ENCODE results near the gene SPINK14.

The SPINK14 gene, protein sequence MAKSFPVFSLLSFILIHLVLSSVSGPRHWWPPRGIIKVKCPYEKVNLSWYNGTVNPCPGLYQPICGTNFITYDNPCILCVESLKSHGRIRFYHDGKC

DNA sequence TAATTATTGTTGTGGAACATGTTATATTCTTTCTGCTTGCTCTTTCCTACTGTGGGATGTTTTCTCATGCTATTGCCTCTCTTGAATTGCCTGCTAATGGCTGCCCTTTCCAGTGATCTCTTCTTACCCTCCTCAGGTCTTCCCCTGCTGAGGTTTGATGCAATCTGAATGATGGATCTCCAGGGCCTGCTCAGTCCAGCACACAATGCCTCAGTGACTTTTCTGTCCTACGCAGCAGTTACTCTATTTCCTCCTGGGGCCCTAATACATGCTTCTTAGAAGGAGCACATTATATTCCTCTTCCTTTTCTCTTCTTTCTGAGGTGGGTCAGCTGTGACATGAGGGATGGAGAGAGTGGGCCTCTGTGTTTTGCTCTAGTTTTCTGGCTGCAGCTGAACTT lies at the start of gene SPINK14:
Gene SPINK14, plus strand, starts transcription at position 301 of the 400 bp plus-strand sequence. CDS start 1,187 bp downstream, outside the sequence.
- no peak for DNase-seq

DNA sequence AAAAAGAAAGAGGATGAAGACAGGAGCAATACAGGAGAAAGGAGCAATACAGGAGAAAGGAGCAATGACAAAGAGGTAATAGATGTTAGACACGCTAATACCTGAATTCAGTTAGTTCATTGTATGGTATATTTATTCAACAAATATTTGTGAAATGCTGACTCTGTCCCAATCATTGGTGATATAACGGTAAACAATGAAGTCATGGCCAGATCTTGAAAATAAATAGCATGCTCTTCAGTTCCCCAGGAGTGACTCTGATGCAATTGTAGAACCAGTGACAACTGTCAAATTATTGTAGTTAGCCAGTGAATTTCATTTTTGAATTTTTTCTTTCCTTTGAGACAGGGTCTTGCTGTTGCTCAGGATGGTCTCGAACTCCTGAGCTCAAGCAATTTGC lies 48.0 kb upstream of the SPINK14 start:
- DNase-seq, result no peak

DNA sequence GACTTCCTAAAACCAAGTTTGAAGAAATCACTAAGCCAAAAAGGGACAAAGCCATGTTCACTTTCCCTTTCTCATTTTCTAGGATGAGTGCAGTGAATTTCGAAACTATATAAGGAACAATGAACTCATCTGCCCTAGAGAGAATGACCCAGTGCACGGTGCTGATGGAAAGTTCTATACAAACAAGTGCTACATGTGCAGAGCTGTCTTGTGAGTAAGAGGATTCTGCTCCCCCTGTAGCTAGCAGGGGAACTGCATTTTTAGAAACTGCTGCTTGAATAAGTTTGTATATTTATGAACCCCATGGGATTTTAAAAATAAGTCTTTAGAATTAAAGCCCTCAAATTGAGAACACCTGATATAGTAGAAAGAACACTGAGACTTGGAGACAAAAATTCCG lies 42.7 kb upstream of the SPINK14 start:
- no peak for DNase-seq

DNA sequence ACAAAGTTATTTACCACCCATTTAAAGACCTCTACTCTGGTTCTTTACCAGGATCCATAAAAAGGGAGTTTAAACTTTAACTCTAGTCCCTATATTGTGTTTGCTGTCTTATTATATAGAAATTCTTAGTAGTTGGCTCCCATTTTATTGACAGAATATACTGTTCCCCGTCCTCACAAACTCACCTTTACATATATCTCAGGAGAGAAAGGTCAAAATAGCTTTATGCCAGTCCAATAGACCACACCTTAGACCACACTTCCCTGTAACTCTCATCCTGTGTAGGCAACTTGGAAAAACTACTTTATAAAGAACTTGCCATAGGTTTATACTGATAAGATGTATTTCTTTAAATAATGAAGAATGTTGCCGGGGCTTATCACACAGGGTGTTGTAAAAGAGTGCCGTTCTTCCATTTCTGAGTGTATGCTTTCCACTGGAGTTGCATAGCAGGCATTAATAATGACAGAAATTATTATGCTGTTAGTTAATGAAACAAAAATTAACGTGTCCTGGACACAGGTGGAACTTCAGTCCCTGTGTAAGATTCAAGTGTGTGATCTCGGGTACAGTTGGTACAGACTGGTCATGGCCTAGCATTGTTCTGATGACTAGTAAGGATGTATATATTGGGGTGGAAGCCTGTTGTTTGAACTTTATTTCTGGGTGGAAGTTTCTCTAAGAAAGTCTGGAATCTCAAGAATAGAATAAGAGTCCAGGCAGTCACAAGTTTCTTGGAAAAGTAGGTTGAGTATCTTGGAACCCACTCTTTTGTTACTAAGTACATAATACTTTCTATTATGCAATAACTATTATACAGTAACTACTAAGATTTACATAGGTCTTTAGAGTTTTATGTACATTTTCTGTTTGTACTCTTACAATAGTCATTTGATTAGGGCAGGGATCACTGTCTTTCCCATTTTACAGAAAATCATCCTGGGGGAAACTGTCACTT lies 33.0 kb upstream of the SPINK14 start:
- DNase-seq, result no peak

DNA sequence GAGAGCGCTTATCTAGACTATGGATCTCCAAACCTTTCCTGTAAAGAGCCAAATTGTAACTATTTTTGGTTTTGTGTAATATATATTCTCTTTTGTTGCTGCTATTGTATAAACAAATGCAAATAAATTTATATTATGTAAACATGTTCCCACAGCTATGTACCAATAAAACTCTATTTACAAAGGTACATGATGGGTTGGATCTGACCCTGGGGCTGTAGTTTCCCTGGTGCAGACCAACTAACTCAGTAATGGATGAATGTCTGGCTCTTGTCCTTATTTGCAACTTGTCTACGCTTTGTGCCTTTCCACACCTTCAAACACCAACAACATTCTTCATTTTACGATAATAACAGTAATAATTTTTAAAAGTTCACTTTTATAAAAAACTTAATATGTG lies 27.5 kb upstream of the SPINK14 start:
- no peak for DNase-seq

DNA sequence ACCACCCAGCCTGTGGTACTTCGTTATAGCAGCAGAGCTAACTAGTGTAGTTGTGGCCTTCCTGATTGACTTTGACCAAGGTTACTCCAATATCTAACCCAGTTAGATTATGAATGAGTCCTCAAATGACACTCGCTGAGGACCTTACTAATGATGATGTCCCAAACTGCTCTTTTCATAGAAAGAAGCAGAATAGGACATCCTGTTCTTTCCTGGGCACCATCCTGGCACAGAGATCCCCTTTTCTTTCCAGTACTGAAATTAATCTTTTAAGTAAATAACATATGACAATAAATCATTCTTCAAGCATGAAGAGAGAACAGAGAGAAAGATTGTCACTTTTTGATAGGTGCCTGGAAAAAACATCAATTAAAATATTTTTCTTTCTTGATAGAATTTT lies 26.7 kb upstream of the SPINK14 start:
- DNase-seq, result no peak

DNA sequence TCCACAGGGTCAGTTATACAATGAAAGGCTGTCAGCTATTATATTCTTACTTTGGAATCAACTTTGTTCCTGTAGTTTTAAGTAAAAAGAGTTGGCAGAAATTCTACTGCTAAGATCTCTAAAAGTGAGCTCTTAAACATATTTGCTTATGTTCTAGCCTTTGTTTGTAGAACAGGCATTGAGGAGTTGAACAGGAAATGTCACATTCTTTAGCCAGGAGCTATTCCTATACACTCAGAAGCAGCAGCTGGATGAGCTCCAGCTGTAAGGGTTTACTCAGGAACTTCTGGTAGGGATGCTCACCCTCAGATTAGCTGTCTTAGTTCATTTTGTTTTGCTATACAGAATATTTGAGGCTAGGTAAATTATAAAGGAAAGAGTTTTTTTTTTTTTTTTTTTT lies 22.4 kb upstream of the SPINK14 start:
- DNase-seq, result no peak

DNA sequence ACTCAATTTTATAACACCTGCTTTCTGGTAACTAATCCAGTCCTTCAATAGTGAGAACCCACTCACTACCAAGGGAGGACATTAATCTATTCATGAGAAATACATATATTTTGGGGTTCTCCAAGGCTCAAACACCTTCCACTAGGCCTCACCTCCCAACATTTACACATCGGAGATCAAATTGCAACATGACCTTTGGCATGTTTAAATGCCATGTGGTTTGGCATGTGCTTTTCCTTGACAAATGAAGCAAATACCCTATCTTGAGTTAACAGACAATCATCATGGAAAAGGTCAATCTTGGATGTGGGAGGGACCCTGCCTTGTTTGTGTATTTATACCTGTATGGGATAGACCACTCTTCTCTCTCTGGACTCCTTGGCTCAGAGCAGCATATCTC lies 21.9 kb upstream of the SPINK14 start:
- DNase-seq, result no peak

DNA sequence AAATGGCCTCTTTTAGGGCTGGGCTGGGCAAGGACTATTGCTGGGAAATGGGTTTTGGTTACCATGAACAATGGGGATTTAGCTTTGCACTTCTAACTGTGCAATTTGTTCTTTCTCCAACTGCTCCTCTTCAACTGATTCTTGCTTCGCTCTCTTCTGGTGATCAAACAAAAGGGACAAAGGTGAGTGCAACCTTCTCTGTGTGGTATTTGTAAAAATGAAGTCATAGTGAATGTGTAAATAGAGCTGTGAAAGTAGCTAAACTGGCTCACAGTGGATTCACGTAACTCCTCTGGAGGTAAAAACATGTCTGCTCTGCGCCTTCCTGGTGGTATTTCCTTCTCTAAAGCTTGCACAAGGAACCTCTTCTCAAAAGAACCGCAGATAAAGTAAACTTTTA lies 20.9 kb upstream of the SPINK14 start:
- no peak for DNase-seq

DNA sequence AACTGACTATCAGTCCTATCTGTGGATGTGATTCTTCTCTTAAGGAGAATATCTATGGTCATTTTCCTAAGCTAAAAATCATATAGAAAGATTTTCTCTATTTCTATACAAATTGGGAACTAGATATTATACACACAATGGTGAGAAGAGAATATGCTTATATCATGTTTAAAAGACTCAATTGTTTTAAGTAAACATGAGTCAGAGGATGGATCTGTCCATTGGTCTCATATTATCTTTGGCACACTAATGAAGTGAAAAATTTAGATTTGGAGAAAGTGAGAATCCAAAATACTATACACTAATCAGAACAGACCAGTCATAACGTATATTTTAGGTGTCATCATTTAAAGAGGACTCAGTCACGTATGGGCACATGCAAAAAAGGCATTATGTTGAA lies 16.5 kb upstream of the SPINK14 start:
- no peak for DNase-seq

DNA sequence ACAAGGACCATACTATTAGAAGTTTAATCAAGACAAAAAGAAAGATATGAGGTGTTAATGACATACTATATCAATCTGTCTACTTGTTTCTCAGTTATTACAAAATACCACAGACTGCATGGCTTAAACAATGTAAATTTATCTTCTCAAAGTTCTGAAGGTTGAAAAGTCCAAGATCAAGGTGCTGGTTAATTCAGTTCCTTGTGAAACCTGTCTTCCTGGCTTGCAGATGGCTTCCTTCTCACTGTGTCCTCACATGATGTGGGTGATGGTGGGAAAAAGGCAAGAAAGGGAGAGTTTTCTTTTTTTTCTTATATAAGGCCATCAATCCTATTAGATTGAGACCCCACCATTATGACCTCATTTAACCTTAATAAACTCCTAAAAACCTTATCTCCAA lies 15.6 kb upstream of the SPINK14 start:
- no peak for DNase-seq

DNA sequence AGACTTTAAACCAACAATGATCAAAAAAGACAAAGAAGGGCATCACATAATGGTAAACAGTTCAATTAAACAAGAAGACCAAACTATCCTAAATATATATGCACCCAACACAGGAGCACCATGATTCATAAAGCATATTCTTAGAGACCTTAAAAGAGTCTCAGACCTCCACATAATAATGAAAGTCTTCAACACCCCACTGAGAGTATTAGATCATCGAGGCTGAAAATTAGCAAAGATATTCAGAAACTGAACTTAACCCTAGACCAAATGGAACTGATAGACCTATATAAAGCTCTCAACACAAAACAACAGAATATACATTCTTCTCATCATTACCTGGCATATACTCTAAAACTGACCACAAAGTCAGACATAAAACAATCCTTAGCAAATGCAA lies 11.7 kb upstream of the SPINK14 start:
- DNase-seq, result no peak

DNA sequence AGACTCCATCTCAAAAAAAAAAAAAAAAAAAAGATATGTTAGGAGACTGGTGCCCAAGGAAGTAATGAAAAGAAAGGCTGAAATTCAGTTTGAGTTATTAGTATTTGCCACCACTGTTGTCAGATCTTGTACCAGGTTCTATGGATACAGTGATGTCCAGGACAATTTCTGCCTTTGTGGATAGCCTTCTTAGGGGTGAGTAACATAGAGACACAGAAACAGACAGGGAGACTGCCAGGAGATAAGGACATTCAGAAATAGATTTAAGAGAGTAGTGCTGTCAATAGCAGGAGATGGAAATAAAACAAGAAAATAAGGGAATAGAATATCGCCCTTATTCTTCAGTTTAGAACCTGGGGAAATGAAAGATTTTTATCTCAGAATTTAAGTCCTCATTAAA lies 6.3 kb upstream of the SPINK14 start:
- DNase-seq, result no peak

DNA sequence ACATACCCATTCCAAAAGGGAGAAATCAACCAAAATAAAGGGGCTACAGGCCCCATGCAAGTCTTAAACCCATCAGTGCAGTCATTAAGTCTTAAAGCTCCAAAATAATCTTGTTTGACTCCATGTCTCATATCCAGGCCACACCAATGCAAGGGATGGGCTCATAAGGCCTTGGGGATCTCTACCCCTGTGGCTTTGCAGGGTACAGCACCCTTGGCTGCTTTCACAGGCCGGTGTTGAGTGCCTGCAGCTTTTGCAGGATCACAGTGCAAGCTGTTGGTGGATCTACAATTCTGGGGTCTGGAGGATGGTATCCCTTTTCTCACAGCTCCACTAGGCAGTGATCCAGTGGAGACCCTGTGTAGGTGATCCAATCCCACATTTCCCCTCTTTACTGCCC lies 5.0 kb upstream of the SPINK14 start:
- DNase-seq, result no peak

DNA sequence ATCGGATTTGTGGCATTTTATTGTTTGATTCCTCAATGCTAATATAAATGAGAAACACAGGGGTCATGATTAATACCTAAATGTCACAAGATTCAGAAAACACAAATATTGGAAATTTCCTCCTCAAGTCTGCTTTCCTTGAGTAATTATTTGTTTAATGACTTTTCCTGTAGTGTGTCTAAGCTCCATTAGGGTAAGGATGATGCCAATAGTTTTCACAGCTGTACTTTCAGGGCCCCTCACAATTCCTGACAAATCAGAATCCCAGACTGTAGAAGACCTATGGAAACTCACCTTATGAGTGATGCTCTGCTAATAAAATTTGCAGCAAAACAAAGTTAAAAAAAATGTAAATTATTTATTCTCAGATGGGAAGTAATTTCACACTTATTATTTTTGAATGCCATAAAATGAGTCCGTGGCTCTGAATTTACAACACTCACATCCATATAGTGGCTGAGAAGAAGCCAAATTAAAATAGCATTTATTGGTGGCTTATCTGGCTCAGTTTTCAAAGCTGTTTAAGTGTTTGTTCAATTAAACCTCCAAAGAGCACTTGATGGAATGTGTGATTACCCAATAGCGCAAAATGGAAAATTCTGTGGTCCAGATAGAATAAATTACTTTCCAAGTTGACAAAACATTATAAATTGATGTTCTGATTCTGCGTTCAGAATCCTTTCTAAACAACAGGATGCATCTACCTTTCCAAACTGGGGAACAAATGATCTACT lies 1.6 kb upstream of the SPINK14 start:
- no peak for DNase-seq

DNA sequence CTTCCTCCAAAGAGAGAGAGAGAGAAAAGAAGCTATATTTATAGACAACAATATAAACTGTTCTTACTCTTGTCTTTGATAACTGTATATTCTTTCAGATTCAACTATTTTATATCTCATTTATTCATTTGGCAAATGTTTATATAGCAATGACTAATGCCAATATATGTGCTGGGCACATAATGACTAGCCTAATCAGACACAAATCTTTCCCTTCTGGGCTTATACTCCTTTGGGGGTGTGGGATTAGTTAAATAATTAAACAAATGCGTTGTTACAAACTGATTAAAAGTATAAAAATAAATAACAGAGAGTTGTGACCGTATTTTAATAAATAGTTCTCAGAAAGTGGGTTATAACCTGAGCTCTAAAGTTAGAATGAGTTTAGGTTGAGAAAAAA lies 4.0 kb downstream of the SPINK14 start:
- DNase-seq, result no peak

DNA sequence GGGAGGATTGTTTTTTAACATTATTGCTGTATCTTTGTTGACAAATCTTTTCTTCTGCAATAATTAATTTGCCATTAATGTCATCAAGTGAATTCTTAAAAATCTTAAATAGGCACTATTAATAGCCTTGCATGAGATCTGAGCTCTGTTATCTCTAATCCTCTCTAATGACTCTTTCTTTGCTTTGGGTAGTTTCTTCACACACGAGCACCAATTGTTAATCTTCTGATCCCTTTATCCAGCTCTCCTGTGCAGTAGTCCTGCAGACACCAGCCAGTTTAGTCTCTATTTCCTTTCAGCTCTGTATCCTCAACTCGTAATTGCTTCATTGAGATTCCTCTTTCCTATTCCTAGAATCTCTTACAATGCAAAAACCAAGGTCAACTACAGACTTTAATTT lies 8.1 kb downstream of the SPINK14 start:
- no peak for DNase-seq

DNA sequence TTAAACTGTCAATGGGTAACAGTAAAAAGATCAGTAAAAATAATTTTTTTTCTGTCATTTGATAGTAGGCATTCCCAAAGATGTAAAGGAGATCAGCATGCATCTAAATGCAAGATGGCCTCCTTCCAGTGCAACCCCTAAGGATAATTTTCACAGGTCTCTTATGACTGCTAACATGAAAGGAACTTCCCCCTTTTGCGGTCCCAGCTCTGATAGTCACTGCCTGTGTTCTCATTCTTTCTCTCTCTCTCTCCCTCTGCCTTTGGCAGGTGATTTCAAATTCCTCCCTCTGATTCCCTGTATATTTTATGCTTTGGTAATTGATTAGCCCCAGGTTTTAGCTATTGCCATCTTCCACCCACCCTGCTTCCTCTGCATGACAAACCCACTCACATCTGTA lies 8.9 kb downstream of the SPINK14 start:
- DNase-seq, result no peak

DNA sequence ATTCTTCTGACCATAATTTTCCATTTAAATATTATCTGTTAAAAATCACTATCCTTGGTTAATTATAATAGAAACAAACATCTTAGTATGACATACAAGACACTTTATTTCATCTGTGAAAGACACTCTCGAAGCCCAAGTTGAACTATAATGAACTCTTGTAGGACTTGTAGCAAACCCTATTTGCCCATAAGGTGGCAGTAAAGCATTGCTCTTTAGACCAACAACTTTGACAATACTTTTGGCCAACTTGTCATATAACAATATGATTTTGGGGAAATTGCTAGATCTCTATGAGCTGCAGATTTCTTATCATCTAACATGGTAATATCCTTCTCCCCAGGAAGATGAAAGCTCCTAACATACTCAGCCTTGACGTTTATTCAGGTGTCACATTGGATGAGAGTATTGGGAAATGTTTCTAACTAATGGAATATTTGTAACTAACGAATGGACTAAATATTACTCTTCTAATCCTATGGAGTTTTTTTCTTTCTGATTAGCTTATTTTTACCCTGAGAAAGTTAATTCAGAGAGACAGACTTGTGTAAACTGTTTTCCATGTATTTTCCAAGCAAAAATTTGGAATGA lies 11.0 kb downstream of the SPINK14 start:
- peak; percentile 8 for DNase-seq

DNA sequence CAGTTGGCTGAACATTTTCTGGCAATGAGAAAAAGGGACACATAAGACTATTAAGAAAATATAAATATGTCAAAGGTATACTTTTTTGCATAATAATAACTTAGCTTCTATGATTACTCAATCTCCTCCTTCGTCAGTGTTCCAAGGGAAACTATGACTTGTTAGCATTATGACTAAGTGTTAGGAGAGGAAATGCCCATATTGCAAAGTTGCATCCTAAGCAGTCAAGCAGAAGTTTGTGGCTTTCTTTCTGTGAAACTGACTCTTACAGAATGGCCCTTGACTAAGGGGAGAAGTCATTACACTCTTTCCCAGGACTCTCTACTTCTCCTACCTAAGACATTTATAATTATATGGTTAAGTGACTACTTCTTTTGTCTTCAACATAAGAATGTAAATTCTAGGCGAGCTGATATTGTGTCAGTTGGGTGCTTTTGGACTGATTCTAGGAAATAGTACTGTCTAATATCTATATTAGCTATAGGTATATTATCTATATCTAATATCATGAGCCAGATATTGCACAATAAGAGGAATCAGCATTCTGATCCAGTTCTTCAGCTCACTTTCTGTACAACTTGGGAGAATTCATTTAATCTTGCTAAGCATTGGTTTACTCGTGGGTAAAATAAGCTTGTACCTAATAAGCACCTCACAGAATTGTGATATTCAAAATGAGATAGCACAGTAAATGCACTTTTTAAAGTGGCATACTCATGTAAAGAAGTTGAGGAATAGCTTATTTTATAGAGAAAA lies 18.1 kb downstream of the SPINK14 start:
- DNase-seq, result no peak

DNA sequence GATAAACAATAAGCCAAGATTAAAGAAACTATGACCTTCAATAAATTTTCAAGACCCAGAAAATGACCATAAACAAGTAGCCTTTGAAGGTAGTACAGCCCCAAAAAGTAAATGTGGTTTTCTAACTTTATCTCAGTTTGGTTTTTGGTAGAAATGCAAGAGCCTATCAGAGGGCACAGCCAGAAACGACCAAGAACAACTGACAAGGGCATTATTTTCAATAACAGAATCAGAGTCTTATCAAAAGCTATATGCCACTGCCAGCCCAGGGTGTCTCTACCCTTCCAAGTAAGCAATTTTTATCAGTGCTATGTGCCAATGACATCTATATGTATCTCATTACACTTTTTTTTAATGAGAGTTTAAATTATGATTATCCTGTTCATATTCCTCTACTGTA lies 22.7 kb downstream of the SPINK14 start:
- no peak for DNase-seq

DNA sequence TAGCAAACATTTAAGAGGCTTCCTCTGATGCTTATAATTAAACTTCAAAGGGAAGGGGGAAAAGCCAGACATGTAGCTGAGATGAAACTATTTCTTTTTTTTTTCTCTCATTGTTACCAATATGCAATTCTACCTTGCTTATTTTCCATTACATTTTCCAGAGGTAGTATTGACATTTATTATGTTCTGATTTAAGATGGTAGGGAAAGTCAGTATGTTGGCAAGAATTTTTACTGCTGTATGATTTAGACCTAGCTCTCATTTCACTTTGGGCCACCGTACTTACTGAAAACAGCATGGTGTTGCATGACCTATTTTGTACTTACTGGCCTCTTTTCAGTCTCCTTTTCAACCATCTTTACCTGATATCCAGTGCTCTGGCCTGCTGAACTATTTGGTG lies 24.9 kb downstream of the SPINK14 start:
- no peak for DNase-seq

DNA sequence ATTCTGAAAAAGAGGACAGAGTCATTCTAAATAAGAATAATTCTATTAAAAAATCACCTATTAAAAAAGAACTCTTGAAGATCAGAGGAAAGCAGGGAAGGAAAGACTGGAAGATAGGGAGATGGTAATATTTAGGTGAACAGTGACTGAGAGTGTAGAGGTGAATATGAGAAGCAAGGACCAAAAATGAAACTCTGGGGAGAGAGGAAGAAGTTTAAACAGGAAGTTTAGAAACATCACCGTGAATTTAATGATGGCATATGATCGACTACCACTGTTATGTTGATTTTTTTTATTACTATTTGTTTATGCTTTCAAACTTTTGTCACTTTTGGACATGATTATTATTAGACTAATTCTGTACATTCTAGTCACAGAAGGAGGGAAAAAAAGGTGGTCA lies 32.8 kb downstream of the SPINK14 start:
- DNase-seq, result no peak

Measured in NCI-H1092 (cell line).